ENCODE measurements around the gene C2. TPM values are rescaled to one million over a fixed set of nuclear protein-coding genes. Genes with fewer than 3 reads are reported as not detected.
"Not testable (repeated sequence)": the region's sequence is repeated elsewhere in the genome, so short reads cannot be mapped to it uniquely, and the experiment has no call there.

Gene C2
- polyA plus RNA-seq, 4 donors, result 7.4 to 58.7 (median 21.3) TPM

DNA sequence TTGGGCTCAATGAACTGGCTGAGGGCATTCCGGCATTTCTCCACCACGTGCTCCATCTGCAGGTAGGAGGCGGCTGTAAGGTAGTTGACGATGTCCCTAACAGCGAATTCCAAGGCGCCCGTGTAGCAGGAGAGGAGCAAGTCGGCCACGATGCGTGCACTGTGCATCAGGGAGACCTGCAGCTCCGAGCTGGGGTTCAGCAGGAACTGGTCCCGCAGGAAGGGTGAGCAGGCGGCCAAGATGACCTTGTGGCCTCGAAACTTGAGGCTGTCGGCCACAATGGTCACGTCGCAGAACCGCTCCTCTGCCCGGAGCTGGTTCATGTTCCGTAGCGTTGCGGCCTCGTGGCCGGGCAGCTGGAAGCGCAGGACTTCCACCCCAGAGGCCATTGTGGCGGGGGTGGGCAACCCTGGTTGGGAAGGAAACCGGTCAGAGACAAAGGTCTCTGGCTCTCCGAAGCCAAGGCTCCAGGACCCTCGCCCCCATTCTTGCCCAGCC, 26.6 kb upstream of the C2 start:
- peak overlapping the region in 2 of 3 donors; percentile 48 to 95 for H3K27ac ChIP-seq (ENCODE audit: low read depth in 1 of 3, low read length in 2 of 3)
- FAIRE-seq, result no peak
- 22 to 41% (median 35%) methylated on average over 26 to 29 of the region's 29 CpGs for WGBS, 3 donors
- H3K4me1 ChIP-seq (ENCODE audit: control insufficient read depth in 3 of 3, insufficient read depth in 2 of 3, low read depth in 1 of 3, low read length in 2 of 3), result peaks cover 0 to 35% (median 3%) of the 10 kb centered on the region in 3 donors
- H3K4me3 ChIP-seq (ENCODE audit: low read depth in 1 of 3, low read length in 3 of 3), result peak overlapping the region in 1 of 3 donors; percentile 72
- DNase-seq, result peak; percentile 30 to 52
- H3K36me3 ChIP-seq (ENCODE audit: control insufficient read depth in 3 of 3, insufficient read depth in 2 of 3, low read depth in 1 of 3, low read length in 3 of 3), result peaks cover 0 to 15% (median 0%) of the 10 kb centered on the region in 3 donors
- H3K27me3 ChIP-seq (ENCODE audit: control insufficient read depth in 3 of 3, insufficient read depth in 3 of 3, low read length in 3 of 3), result no peaks in the 10 kb centered on the region
- H3K9me3 ChIP-seq (ENCODE audit: control insufficient read depth in 2 of 2, insufficient read depth in 1 of 2, low read depth in 1 of 2, low read length in 1 of 2), result no peaks in the 10 kb centered on the region

DNA sequence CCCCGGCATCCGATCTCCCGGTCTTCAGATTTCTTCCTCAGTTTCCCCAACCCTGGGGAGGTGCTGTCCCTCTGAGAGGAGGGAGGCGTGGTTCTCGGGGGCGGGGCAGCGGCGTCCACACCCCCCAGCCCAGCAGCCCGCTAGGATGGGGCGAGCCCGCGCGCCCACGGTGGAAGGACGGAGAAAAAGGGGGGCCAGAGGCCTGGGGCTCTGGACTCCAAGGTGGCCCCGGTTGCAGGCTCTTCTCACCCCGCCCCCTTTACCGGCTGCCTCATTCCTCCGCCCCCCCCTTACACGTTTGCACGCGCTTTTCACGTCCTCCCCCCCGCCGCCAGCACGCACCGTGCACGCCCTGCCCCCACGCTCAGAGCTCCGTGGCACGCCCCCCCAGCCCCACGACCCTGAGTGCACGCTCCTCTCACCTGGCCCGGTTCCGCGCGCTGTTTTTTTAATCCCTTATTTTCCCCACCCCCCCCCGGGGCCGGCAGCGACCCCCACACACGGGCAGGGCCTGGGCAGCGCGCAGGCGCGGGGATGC, 26.0 kb upstream of the C2 start:
- WGBS, 3 donors, result 0 to 1% (median 1%) methylated on average over 24 to 45 of the region's 45 CpGs

DNA sequence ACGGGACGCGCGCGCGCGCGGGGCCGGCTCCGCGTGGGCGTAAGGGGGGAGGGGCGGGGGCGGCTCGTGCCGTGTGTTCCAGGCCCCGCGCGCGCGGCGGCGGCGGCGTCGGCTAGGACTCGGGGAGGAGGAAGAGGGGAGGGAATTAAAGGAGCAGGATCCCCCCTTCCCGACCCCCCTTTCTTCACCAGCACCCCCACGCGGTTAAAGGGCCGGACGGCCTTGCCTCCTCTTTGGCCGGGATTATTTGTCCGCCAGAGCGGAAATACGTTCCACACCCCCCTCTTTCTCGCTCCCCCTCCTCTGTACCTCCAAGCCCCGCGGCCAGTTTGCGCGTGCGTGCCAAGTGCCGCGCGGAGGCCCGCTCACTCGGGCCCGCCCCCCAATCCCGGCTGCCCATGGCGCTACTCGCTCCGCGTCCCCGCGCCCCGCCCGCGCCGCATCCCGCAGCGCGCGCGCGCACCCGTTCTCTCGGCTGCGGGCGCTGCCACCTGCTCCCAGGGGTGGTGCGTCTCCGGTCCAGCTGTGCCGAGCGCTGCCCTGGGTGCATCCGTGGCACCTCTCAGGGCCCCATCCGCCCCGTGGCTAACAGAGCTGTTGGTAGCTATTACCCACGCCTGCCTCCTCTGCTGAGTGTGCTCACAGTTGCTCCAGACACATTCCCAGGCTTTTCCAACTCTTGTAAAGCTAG, 25.4 kb upstream of the C2 start, which contains the start of gene ZBTB12:
TSS of gene ZBTB12 (minus strand) at position 134 of the 691 bp plus-strand sequence. CDS start 781 bp downstream, outside the sequence.
- Histone ChIP-seq H3K4me1 (ENCODE audit: control insufficient read depth in 3 of 3, insufficient read depth in 2 of 3, low read depth in 1 of 3, low read length in 2 of 3) (peaks cover 0 to 28% (median 3%) of the 10 kb centered on the region in 3 donors), H3K9me3 (ENCODE audit: control insufficient read depth in 2 of 2, insufficient read depth in 1 of 2, low read depth in 1 of 2, low read length in 1 of 2) (no peaks in the 10 kb centered on the region), H3K4me3 (ENCODE audit: low read depth in 1 of 3, low read length in 3 of 3) (peak within 1 kb of the TSS; percentile 53 to 72 (median 58)), H3K27me3 (ENCODE audit: control insufficient read depth in 3 of 3, insufficient read depth in 3 of 3, low read length in 3 of 3) (peaks cover 0 to 6% (median 0%) of the 10 kb centered on the region in 3 donors), H3K27ac (ENCODE audit: low read depth in 1 of 3, low read length in 2 of 3) (peak within 1 kb of the TSS; percentile 81 to 95 (median 94)), H3K36me3 (ENCODE audit: control insufficient read depth in 3 of 3, insufficient read depth in 2 of 3, low read depth in 1 of 3, low read length in 3 of 3) (peaks cover 0 to 8% (median 0%) of the 10 kb centered on the region in 3 donors)
- DNase-seq (peak; percentile 89 to 98), FAIRE-seq (no peak)
- WGBS, 3 donors, result 0 to 1% (median 1%) methylated on average over 36 to 77 of the region's 77 CpGs

More for the DNA sequence above, 26.0 kb upstream of the C2 start:
- H3K36me3 ChIP-seq (ENCODE audit: control insufficient read depth in 3 of 3, insufficient read depth in 2 of 3, low read depth in 1 of 3, low read length in 3 of 3), result peaks cover 0 to 11% (median 0%) of the 10 kb centered on the region in 3 donors
- FAIRE-seq (no peak), DNase-seq (peak; percentile 35 to 64)
- peak overlapping the region; percentile 53 to 72 (median 58) for H3K4me3 ChIP-seq (ENCODE audit: low read depth in 1 of 3, low read length in 3 of 3)
- peaks cover 0 to 30% (median 3%) of the 10 kb centered on the region in 3 donors for H3K4me1 ChIP-seq (ENCODE audit: control insufficient read depth in 3 of 3, insufficient read depth in 2 of 3, low read depth in 1 of 3, low read length in 2 of 3)
- H3K9me3 ChIP-seq (ENCODE audit: control insufficient read depth in 2 of 2, insufficient read depth in 1 of 2, low read depth in 1 of 2, low read length in 1 of 2), result no peaks in the 10 kb centered on the region
- peak overlapping the region in 2 of 3 donors; percentile 94 to 95 for H3K27ac ChIP-seq (ENCODE audit: low read depth in 1 of 3, low read length in 2 of 3)
- peaks cover 0 to 4% (median 0%) of the 10 kb centered on the region in 3 donors for H3K27me3 ChIP-seq (ENCODE audit: control insufficient read depth in 3 of 3, insufficient read depth in 3 of 3, low read length in 3 of 3)

DNA sequence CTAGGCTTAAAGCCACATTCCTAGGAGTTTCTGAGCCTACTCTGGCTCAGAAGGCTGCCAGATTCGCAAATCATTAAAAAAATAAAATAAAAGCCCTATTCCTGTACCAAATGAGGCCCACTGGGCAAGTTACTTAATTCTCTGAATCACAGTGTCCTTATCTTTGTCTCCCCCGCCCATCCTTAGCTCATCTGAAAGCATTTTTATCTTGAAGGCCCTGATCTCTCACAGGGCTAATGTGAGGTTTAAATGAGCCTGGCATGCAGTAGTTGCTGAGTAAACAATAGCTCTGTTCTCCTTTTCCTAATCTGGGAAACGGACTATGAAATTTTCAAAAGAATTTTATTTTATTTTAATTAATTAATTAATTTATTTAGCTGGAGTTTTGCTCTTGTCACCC, 23.6 kb upstream of the C2 start:
- H3K27ac ChIP-seq (ENCODE audit: low read depth in 1 of 3, low read length in 2 of 3), result peak overlapping the region in 1 of 3 donors; percentile 3
- FAIRE-seq (no peak), DNase-seq (no peak)
- peaks cover 0 to 8% (median 0%) of the 10 kb centered on the region in 3 donors for H3K36me3 ChIP-seq (ENCODE audit: control insufficient read depth in 3 of 3, insufficient read depth in 2 of 3, low read depth in 1 of 3, low read length in 3 of 3)
- H3K27me3 ChIP-seq (ENCODE audit: control insufficient read depth in 3 of 3, insufficient read depth in 3 of 3, low read length in 3 of 3), result peaks cover 0 to 6% (median 0%) of the 10 kb centered on the region in 3 donors
- 73 to 85% (median 83%) methylated on average over 3 of the region's 3 CpGs for WGBS, 3 donors
- no peaks in the 10 kb centered on the region for H3K9me3 ChIP-seq (ENCODE audit: control insufficient read depth in 2 of 2, insufficient read depth in 1 of 2, low read depth in 1 of 2, low read length in 1 of 2)
- no peak overlapping the region for H3K4me3 ChIP-seq (ENCODE audit: low read depth in 1 of 3, low read length in 3 of 3)
- H3K4me1 ChIP-seq (ENCODE audit: control insufficient read depth in 3 of 3, insufficient read depth in 2 of 3, low read depth in 1 of 3, low read length in 2 of 3), result peaks cover 0 to 23% (median 0%) of the 10 kb centered on the region in 3 donors

DNA sequence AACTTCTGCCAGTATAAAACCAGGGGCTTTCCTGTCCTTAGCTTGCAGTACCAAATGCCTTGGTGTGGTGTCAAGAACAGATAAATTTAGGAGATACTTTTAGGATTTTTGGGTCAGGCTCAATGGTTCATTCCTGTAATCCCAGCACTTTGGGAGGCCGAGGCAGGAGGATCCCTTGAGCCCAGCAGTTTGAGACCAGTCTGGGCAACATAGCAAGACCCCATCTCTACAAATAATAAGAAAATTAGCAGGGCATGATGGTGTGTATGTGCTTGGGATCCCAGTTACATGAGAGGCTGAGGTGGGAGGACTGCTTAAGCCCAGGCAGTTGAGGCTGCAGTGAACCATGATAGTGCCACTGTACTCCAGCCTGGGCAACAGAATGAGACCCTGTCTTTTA, 22.5 kb upstream of the C2 start:
- Histone ChIP-seq H3K4me3 (ENCODE audit: low read depth in 1 of 3, low read length in 3 of 3) (no peak overlapping the region), H3K27me3 (ENCODE audit: control insufficient read depth in 3 of 3, insufficient read depth in 3 of 3, low read length in 3 of 3) (peaks cover 0 to 6% (median 0%) of the 10 kb centered on the region in 3 donors), H3K36me3 (ENCODE audit: control insufficient read depth in 3 of 3, insufficient read depth in 2 of 3, low read depth in 1 of 3, low read length in 3 of 3) (peaks cover 0 to 2% (median 0%) of the 10 kb centered on the region in 3 donors), H3K9me3 (ENCODE audit: control insufficient read depth in 2 of 2, insufficient read depth in 1 of 2, low read depth in 1 of 2, low read length in 1 of 2) (no peaks in the 10 kb centered on the region), H3K4me1 (ENCODE audit: control insufficient read depth in 3 of 3, insufficient read depth in 2 of 3, low read depth in 1 of 3, low read length in 2 of 3) (peaks cover 0 to 16% (median 0%) of the 10 kb centered on the region in 3 donors), H3K27ac (ENCODE audit: low read depth in 1 of 3, low read length in 2 of 3) (no peak overlapping the region)
- FAIRE-seq, result no peak
- WGBS, 3 donors, result 88 to 97% (median 89%) methylated on average over 1 of the region's 1 CpG
- DNase-seq, result no peak

DNA sequence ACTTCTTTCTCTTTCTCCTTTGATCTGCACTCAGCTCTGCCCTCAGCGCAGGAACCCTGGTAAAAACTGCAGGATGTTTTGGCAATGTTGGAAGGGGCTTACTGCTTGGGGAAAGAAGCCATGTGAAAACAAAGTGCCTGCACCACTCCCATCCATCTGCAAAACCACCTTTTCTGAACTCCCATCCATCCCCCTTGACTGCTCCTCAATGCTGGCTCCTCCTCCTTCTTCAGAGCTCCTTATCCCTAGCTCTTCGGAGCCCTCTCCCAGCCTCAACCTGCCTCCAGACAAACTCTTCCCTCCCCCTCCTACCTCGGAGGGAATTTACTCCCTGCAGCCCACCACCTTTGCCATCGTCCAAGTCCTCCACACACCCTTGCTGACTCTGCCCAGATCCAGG, 21.4 kb upstream of the C2 start:
- Histone ChIP-seq H3K36me3 (ENCODE audit: control insufficient read depth in 3 of 3, insufficient read depth in 2 of 3, low read depth in 1 of 3, low read length in 3 of 3) (no peaks in the 10 kb centered on the region), H3K9me3 (ENCODE audit: control insufficient read depth in 2 of 2, insufficient read depth in 1 of 2, low read depth in 1 of 2, low read length in 1 of 2) (no peaks in the 10 kb centered on the region), H3K4me1 (ENCODE audit: control insufficient read depth in 3 of 3, insufficient read depth in 2 of 3, low read depth in 1 of 3, low read length in 2 of 3) (peaks cover 0 to 10% (median 0%) of the 10 kb centered on the region in 3 donors), H3K27ac (ENCODE audit: low read depth in 1 of 3, low read length in 2 of 3) (no peak overlapping the region), H3K27me3 (ENCODE audit: control insufficient read depth in 3 of 3, insufficient read depth in 3 of 3, low read length in 3 of 3) (peaks cover 0 to 6% (median 0%) of the 10 kb centered on the region in 3 donors), H3K4me3 (ENCODE audit: low read depth in 1 of 3, low read length in 3 of 3) (no peak overlapping the region)
- no peak for DNase-seq
- 57 to 68% (median 61%) methylated on average over 4 of the region's 4 CpGs for whole genome bisulfite sequencing, 3 donors
- no peak for FAIRE-seq

DNA sequence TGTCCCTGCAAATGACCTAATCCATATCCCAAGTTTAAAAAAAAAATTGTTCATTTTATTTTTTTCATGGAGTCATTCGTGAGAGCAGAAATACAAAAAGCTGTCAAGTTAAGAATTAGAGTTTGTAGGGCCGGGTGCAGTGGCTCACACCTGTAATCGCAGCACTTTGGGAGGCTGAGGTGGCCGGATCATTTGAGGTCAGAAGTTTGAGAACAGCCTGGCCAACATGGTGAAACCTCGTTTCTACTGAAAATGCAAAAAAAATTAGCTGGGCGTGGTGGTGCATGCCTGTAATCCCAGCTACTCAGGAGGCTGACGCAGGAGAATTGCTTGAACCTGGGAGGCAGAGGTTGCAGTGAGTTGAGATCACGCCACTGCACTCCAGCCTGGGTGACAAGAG, 20.8 kb upstream of the C2 start:
- not testable (repeated sequence) for H3K27ac ChIP-seq (ENCODE audit: low read depth in 1 of 3, low read length in 2 of 3); FAIRE-seq; H3K27me3 ChIP-seq (ENCODE audit: control insufficient read depth in 3 of 3, insufficient read depth in 3 of 3, low read length in 3 of 3); H3K4me1 ChIP-seq (ENCODE audit: control insufficient read depth in 3 of 3, insufficient read depth in 2 of 3, low read depth in 1 of 3, low read length in 2 of 3); H3K9me3 ChIP-seq (ENCODE audit: control insufficient read depth in 2 of 2, insufficient read depth in 1 of 2, low read depth in 1 of 2, low read length in 1 of 2); H3K36me3 ChIP-seq (ENCODE audit: control insufficient read depth in 3 of 3, insufficient read depth in 2 of 3, low read depth in 1 of 3, low read length in 3 of 3); DNase-seq; H3K4me3 ChIP-seq (ENCODE audit: low read depth in 1 of 3, low read length in 3 of 3)
- WGBS, 3 donors, result 79 to 80% (median 80%) methylated on average over 8 of the region's 8 CpGs

DNA sequence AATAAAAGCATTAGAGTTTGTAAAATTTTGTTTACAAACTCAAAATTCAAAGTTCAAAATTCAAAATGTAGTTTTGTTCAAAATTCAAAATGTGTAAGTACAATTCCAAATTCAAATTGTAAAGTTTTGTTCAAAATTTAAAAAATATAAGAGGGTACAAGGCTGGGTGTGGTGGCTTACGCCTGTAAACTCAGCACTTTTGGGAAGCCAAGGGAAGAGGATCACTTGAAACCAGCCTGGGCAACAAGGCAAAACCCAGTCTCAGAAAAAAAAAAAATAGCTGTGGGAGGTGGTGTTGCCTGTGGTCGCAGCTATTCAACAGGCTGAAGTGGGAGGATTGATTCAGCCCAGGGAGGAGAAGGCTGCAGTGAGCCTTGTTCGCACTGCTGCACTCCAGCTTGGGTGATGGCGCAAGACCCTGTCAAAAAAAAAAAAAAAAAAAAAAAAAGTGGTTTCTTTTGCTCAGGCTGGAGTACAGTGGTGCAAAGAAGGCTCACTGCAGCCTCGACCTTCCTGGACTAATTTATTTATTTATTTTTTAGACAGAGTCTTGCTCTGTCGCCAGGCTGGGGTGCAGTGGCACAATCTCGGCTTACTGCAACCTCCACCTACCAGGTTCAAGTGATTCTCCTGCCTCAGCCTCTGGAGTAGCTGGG, 20.2 kb upstream of the C2 start:
- Histone ChIP-seq H3K4me3 (ENCODE audit: low read depth in 1 of 3, low read length in 3 of 3) (no peak overlapping the region), H3K36me3 (ENCODE audit: control insufficient read depth in 3 of 3, insufficient read depth in 2 of 3, low read depth in 1 of 3, low read length in 3 of 3) (no peaks in the 10 kb centered on the region), H3K27ac (ENCODE audit: low read depth in 1 of 3, low read length in 2 of 3) (no peak overlapping the region), H3K9me3 (ENCODE audit: control insufficient read depth in 2 of 2, insufficient read depth in 1 of 2, low read depth in 1 of 2, low read length in 1 of 2) (no peaks in the 10 kb centered on the region), H3K4me1 (ENCODE audit: control insufficient read depth in 3 of 3, insufficient read depth in 2 of 3, low read depth in 1 of 3, low read length in 2 of 3) (peaks cover 0 to 8% (median 0%) of the 10 kb centered on the region in 3 donors), H3K27me3 (ENCODE audit: control insufficient read depth in 3 of 3, insufficient read depth in 3 of 3, low read length in 3 of 3) (peaks cover 0 to 6% (median 0%) of the 10 kb centered on the region in 3 donors)
- 57 to 64% (median 58%) methylated on average over 7 of the region's 7 CpGs for WGBS, 3 donors
- DNase-seq, result no peak
- no peak for FAIRE-seq
